Endothelial cell of umbilical vein (primary cell): ENCODE data around the gene SLC7A6. TPM values are rescaled to one million over a fixed set of nuclear protein-coding genes. Genes with fewer than 3 reads are reported as not detected.

ENCODE experiments used
- BruUV-seq: library from RNA; stranded (reverse); fragments of 400-500 nt; replicated peaks from 2 replicates; lab custom pipeline; 2021; lab: Mats Ljungman, UMichigan
- CTCF ChIA-PET: fragments of 300-600, 350-600 bp; sonication (Branson Sonifier 250); formaldehyde crosslinking; loops from one replicate; lab custom pipeline; 2021; ENCODE audit warnings: antibody characterized with exemption, inconsistent platforms; lab: Charles Lee
- POLR2A ChIA-PET: fragments of 300-600, 350-600 bp; sonication (Branson Sonifier 250); formaldehyde crosslinking; loops from one replicate; lab custom pipeline; 2021; ENCODE audit warnings: antibody characterized with exemption, inconsistent platforms; lab: Charles Lee
- DNase-seq: peaks from one replicate; pipeline ENCODE4 v3.0.0-alpha.2; 2011; ENCODE audit warnings: low read depth, low spot score
- FAIRE-seq: peaks from 2 replicates; lab custom pipeline; 2011; peaks lifted over from hg19 to GRCh38; lab: Jason Lieb, UNC
- H2AFZ ChIP-seq: 2 replicates; pipeline ENCODE4 v1.6.0; 2012; ENCODE audit warnings: low read depth, low read length, control low read depth, inconsistent platforms
- H3K27ac ChIP-seq: 2 replicates; pipeline ENCODE4 v1.5.1; 2011; ENCODE audit warnings: low read depth, mild to moderate bottlenecking, control low read depth, low read length, moderate library complexity; ENCODE audit not compliant: insufficient read depth
- H3K27me3 ChIP-seq, 2 experiments: 2 replicates each; pipeline versions ENCODE4 v1.6.0 to v1.6.1; 2011; ENCODE audit warnings: low read length in 2 of 2, mixed read lengths in 1 of 2; ENCODE audit not compliant: control insufficient read depth in 2 of 2, insufficient read depth in 2 of 2
- H3K36me3 ChIP-seq, 2 experiments: 2 replicates in 1 of 2; 3 replicates in 1 of 2; pipeline ENCODE4 v1.5.1; 2011; ENCODE audit warnings: low read length in 2 of 2, mild to moderate bottlenecking in 1 of 2, moderate library complexity in 1 of 2; ENCODE audit not compliant: control insufficient read depth in 2 of 2, insufficient read depth in 2 of 2; ENCODE audit errors: extremely low read depth in 1 of 2
- H3K4me1 ChIP-seq: 3 replicates; pipeline ENCODE4 v1.5.1; 2011; ENCODE audit warnings: mild to moderate bottlenecking, low read length; ENCODE audit not compliant: control insufficient read depth, insufficient read depth; ENCODE audit errors: extremely low read depth
- H3K4me2 ChIP-seq: 2 replicates; pipeline ENCODE4 v1.6.1; 2011; ENCODE audit warnings: low read length, control low read depth, mixed read lengths; ENCODE audit not compliant: insufficient read depth
- H3K4me3 ChIP-seq, 3 experiments: fragments of 200-600 bp in 1 of 3; sonication (generic), shearing (Covaris generic) in 1 of 3; replicated peaks in 1 of 3; 2 replicates each; pipeline ENCODE4 v1.5.1; 2011 to 2016; ENCODE audit warnings: control low read depth in 3 of 3, low read length in 3 of 3, mild to moderate bottlenecking in 2 of 3, inconsistent platforms in 1 of 3, low read depth in 1 of 3, moderate library complexity in 1 of 3; ENCODE audit not compliant: insufficient read depth in 1 of 3
- H3K79me2 ChIP-seq: 2 replicates; pipeline ENCODE4 v1.6.0; 2012; ENCODE audit warnings: low read length, inconsistent platforms; ENCODE audit not compliant: control insufficient read depth, insufficient read depth
- H3K9ac ChIP-seq: replicated peaks from 2 replicates; pipeline ENCODE3; 2011; ENCODE audit warnings: low read length, control low read depth; ENCODE audit not compliant: insufficient read depth; ENCODE audit errors: extremely low read depth
- H3K9me1 ChIP-seq: replicated peaks from 3 replicates; pipeline ENCODE4 v1.6.0; 2011; ENCODE audit warnings: mild to moderate bottlenecking, low read length; ENCODE audit not compliant: control insufficient read depth, insufficient read depth; ENCODE audit errors: extremely low read depth
- H3K9me3 ChIP-seq: replicated peaks from 2 replicates; pipeline ENCODE4 v1.5.1; 2012; ENCODE audit warnings: low read length, inconsistent platforms; ENCODE audit not compliant: control insufficient read depth, insufficient read depth
- H4K20me1 ChIP-seq: replicated peaks from 2 replicates; pipeline ENCODE3; 2011; ENCODE audit warnings: mild to moderate bottlenecking, low read length; ENCODE audit not compliant: control insufficient read depth, insufficient read depth; ENCODE audit errors: extremely low read depth
- CTCF ChIP-seq, 2 donors: IDR thresholded peaks; 1 replicate in 1 of 2; 2 replicates in 1 of 2; pipeline ENCODE4 v1.5.1; 2011; ENCODE audit warnings: low read length in 2 of 2, mild to moderate bottlenecking in 2 of 2, moderate library complexity in 2 of 2, control low read depth in 1 of 2, inconsistent platforms in 1 of 2, low read depth in 1 of 2; ENCODE audit not compliant: insufficient read depth in 1 of 2; ENCODE audit errors: extremely low read depth in 1 of 2
- EZH2 ChIP-seq: IDR thresholded peaks from 2 replicates; pipeline ENCODE4 v1.6.1; 2012; ENCODE audit warnings: borderline replicate concordance, low read depth, mild to moderate bottlenecking, moderate library complexity, low read length, inconsistent platforms; ENCODE audit not compliant: severe bottlenecking
- FOS ChIP-seq: IDR thresholded peaks from 2 replicates; pipeline ENCODE4 v1.6.1; 2011; ENCODE audit warnings: mild to moderate bottlenecking, low read length, moderate library complexity, borderline replicate concordance; ENCODE audit not compliant: insufficient read depth
- GATA2 ChIP-seq: IDR thresholded peaks from 2 replicates; pipeline ENCODE4 v1.7.0; 2011; ENCODE audit warnings: low read depth, mild to moderate bottlenecking, moderate library complexity, mixed read lengths, low read length; ENCODE audit not compliant: insufficient read length, insufficient read depth
- JUN ChIP-seq: IDR thresholded peaks from 2 replicates; pipeline ENCODE4 v1.6.1; 2011; ENCODE audit warnings: borderline replicate concordance, low read depth; ENCODE audit not compliant: insufficient read length, insufficient read depth
- MYC ChIP-seq: IDR thresholded peaks from one replicate; pipeline ENCODE4 v1.6.1; 2011; ENCODE audit warnings: mild to moderate bottlenecking, low read depth, low read length
- POLR2A ChIP-seq: IDR thresholded peaks from 2 replicates; pipeline ENCODE4 v1.6.1; 2012; ENCODE audit warnings: low read depth, mild to moderate bottlenecking, control low read depth, low read length
- POLR2AphosphoS5 ChIP-seq: IDR thresholded peaks from 2 replicates; pipeline ENCODE4 v1.6.1; 2012; ENCODE audit warnings: low read depth, mild to moderate bottlenecking, control low read depth, low read length, moderate library complexity; ENCODE audit not compliant: insufficient read depth
- dilution Hi-C: fragments of 300-500 bp; cut with MboI; formaldehyde crosslinking; loops from one replicate; pipeline ENCODE4 v1.15.0; 2019; ENCODE audit warnings: low sequenced_read_pairs; ENCODE audit not compliant: extremely low pct_ligation_motif_present
- intact Hi-C: fragments of 100-400 bp; cut with micrococcal nuclease; formaldehyde crosslinking; loops from one replicate; pipeline ENCODE4 v1.10.0; 2022
- polyA plus RNA-seq, 4 experiments: library from polyadenylated mRNA; depleted of rRNA in 3 of 4; stranded (reverse) in 3 of 4; unstranded in 1 of 4; fragments of >200 nt; gene quantifications; 2 replicates each; pipeline versions ENCODE4 v1.2.1 to v1.2.3, GENCODE V29; 2011 to 2012; ENCODE audit warnings: missing spikeins in 1 of 4
- total RNA-seq: library from RNA; stranded (reverse); gene quantifications from 2 replicates; pipeline ENCODE4 v1.2.3, GENCODE V29; 2021
- TF ChIP-seq, protein P1 (sequence below): IDR thresholded peaks from 2 replicates; pipeline ENCODE4 v1.6.1; 2011; ENCODE audit not compliant: insufficient read depth, insufficient read length

Gene SLC7A6
- total and polyA plus RNA-seq, 2 donors (not counting 3 experiments of a cell fraction or from before 2014, with no cell fraction given), result 68.0 to 86.5 TPM

DNA sequence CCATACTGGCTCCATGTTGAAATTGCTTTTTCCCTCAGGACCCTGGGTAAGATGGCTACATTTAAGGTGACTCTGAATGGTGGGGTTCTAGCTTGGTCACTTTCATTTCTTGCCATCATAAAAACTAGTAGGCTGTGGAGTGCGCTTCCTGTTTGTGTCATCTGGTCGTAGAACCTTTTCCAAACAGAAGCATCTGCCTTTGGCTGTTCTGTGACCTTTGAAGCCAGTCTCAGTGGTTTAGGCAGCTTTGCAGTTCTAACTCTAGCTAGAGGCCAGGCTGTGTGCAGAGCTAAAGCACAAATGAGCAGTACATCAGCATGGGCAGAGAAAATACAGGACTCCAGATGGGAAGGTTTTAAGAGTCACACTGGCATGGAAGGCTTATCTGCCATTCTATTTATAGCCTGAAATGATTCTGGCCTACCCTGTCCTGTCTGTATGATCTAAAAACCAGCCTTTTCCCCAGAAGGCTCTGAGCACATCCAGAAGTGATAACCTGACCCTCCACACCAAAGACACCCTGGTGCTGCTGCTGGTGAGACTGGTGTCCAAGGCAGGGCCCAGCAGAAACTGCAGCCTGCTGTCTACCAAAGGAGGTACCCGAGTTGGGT is 37.0 kb upstream of the SLC7A6 start:
- POLR2A ChIA-PET, result no interaction called here
- DNase-seq (no peak), FAIRE-seq (no peak)
- Histone ChIP-seq H3K4me2 (no peak overlapping the region), H3K36me3 (no peaks in the 10 kb centered on the region), H3K4me1 (no peaks in the 10 kb centered on the region), H4K20me1 (peaks cover 3% of the 10 kb centered on the region), H3K9me3 (no peaks in the 10 kb centered on the region), H2AFZ (no peak overlapping the region), H3K79me2 (no peaks in the 10 kb centered on the region), H3K27ac (no peak overlapping the region), H3K9me1 (no peaks in the 10 kb centered on the region), H3K27me3 (no peaks in the 10 kb centered on the region), H3K4me3 (no peak overlapping the region), H3K9ac (no peak overlapping the region)
- TF ChIP-seq CTCF (IDR thresholded peaks at IDR 0.05; ENCODE audit: extremely low read depth in 1 of 2, insufficient read depth in 1 of 2, low read depth in 1 of 2, low read length in 2 of 2), result no peak
- TF ChIP-seq, protein P1, sequence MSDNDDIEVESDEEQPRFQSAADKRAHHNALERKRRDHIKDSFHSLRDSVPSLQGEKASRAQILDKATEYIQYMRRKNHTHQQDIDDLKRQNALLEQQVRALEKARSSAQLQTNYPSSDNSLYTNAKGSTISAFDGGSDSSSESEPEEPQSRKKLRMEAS, result no peak
- no peak for TF ChIP-seq MYC
- TF ChIP-seq FOS, result no peak
- no peak for TF ChIP-seq GATA2
- TF ChIP-seq EZH2, result no peak
- TF ChIP-seq POLR2AphosphoS5, result no peak
- TF ChIP-seq JUN, result no peak
- no peak for TF ChIP-seq POLR2A
- intact Hi-C loops, result no loop called here
- CTCF ChIA-PET, result interaction anchor here (0.7 to 4.7 kb wide), 7 partner anchors 10 to 1402 kb away, joined by 4 to 57 read pairs (median 8); no protein-coding TSS in a partner anchor
- BruUV-seq, result no TSS peak
- dilution Hi-C loops, result no loop called here
